GDM1 (cell line): ENCODE data around the gene ALDH1A1.
"Not testable (repeated sequence)": the region's sequence is repeated elsewhere in the genome, so short reads cannot be mapped to it uniquely, and the experiment has no call there.

ENCODE experiments used
- DNase-seq: peaks from one replicate; lab custom pipeline; 2025; lab: John Stamatoyannopoulos, UW

The ALDH1A1 gene

DNA sequence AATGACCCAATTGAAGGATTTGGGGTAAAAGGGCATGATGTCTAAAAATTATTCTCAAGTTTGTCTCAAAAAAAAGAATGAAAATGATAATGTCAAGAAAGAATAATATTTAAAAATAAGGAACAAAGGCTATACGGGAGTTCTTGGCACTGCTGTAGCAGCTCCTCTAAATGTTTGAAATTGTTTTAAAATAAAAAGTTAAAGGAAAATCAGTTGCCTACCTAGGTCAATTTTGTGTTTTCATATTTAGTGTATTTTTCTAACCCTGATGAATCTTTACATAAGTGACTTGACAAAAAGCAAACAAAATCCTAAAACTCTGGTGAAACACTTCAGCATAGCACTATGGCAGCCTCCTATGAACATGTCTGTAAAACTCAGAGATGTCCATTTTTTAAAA is 56.4 kb downstream of the ALDH1A1 start:
- no peak for DNase-seq

DNA sequence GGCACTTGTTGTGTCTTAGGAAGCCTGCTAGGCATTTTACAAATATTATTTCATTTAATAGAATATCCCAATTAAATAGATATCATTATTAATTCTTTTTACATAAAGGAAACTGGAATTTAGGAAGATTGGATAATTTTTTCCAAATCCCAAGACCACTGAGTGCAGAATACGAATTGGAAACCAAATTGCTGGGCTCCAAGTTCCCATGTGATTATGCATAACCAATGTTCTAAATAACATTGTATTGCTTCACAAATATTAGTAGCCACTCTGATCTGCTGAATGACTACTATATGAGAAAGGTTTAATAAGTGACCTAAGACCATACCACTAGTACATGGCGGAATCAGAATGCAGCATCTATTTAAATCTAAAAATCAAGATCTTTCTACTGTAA is 57.7 kb downstream of the ALDH1A1 start:
- no peak for DNase-seq

DNA sequence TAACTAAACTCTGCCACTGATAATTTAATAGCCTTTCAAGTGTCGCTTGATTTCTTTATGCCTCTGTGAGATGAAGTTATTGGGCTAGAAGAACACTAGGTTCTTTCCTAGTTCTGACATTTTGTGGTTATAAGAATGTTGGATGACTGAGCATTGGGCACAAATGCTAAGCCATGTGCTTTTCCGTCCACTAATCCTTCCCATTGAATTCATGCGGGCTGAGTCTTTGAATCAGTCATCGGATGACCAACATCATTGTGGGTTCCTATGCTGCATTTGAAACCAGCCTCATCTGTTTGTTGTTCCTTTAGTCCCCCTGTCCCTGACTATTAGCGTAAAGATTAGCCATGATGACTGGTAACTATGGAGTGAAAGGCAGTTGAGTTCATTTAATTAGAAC is 58.5 kb downstream of the ALDH1A1 start:
- no peak for DNase-seq

DNA sequence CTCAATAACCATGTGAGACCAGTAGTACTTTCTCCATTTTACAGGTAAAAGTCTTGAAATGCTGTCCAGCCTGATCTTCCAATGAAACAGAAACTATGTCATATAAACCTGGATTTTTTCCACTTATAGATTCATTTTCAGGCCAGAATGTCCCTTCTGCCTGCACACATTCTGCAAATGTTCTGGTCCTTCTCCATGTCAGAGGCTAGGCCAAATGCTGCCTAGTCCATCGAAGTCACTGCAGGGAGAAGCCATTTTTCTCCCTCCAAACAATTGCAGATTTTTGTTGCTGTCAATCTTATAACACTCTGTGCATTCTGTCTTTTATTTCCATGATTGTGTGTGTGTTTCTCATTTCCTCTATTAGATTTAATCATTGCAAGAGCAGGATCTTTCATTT is 59.4 kb downstream of the ALDH1A1 start:
- DNase-seq, result no peak

DNA sequence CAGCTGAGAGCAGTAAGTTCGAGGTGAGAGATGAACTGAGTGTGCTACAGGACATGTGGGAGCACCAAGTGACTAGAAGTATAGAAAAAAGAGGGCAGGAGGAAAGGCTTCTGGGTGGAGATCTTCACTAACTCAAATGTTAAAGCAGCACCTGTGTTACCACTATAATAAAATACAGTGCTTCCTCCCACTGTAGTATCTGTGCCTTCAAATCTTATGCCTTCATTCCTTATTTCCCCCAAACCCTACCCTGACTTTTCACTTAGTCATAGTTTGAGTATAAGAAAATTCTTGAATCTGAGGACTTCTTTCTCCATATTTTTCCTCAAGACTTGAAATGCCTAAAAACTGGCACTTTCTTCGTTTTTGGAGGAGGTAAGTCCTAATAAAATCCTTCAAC is 61.8 kb downstream of the ALDH1A1 start:
- DNase-seq, result no peak

- no peak for DNase-seq
Observed at GRCh38 chr9:72888943-72889342, 63.9 kb downstream of the ALDH1A1 start.

DNA sequence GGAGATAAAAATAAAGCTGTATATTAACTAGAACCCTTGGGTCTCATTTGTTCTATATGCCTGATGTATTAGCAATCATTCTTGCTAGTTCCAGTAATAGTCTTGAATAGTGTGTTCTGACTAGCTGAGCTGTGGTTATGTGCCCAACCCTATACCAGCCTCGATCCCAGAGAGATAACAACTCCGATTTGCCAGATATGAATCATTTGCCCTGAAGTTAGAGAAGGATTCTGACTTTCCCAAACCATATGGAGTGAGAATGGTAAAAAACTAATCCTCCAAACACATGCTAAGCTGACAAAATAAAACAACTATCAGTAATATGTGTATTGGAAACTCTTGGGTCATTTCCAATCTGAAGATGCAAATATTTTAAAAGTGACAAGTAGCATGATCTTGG is 64.8 kb downstream of the ALDH1A1 start:
- DNase-seq, result no peak

- DNase-seq, result no peak
Observed at GRCh38 chr9:72886386-72886785, 66.5 kb downstream of the ALDH1A1 start.

GRCh38 chr9:72884508-72884907 is 68.3 kb downstream of the ALDH1A1 start:
- DNase-seq, result no peak

DNA sequence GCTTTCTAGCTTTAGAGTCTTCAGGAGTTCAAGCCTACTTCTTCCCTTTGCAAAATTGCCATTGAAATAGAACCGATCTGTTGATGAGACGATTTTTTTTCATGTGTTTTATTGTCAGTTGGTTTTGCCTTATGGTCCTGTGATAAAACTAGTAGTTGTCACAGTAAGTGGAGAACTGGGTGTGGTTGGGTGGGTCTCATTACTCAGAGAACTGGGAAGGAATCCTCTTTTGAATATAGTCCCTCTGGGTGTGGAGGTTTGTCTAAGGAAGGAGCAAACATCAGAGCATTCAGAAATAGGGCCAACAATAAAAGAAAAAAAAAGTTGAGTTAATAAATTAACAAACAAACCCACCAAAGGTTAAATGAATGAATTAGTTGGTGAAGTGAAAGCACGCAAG is 69.0 kb downstream of the ALDH1A1 start:
- DNase-seq, result no peak

DNA sequence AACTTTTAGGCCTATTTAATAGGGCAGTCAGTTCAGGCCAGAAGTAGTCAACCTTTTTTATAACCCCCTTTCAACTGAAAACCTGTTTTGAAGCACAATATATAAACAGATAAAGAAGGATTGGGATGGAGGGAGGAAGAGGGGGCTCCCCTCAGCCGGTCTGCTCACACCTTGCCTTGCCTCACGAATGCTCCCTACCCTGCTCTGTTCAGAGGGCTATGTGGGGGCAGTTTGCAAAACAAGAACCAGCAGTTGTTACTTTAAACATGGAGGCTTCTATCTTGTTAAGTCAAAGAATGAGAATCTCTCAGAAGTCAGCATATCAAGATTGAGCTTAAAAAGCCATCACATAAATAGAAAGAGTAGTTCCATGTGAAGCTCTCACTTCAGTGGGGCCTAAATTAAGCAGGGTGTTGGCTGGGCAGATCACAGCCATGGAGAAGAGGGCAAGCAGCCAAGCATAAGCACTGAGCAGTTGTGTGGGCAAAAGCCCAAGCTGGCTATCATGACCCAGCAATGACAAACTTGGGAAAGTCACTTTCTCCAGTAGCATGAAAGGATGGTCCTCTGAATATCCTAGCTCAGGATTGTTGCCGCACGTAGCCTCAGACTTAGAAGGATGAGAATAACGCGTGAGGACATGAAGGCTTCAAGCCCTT is 70.6 kb downstream of the ALDH1A1 start:
- DNase-seq, result no peak

DNA sequence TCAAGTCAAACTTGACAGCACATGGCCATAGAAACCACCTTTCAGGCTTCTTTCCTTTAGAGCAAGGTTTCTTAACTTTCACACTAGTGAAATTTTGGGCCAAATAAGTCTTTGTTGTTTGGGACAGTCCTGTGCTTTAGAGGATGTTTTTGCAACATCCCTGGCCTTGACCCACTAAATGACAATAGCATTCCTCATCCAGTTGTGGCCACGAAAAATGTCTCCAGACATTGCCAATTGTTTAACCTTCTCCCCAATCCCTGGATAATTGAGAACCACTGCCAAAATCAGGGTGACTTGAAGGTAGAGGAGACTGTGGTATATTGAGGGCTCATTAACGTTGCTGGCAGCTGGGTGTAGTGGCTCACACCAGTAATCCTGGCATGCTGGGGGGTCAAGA is 72.0 kb downstream of the ALDH1A1 start:
- no peak for DNase-seq

- DNase-seq, result no peak
Observed at GRCh38 chr9:72875221-72875620, 77.6 kb downstream of the ALDH1A1 start.

DNA sequence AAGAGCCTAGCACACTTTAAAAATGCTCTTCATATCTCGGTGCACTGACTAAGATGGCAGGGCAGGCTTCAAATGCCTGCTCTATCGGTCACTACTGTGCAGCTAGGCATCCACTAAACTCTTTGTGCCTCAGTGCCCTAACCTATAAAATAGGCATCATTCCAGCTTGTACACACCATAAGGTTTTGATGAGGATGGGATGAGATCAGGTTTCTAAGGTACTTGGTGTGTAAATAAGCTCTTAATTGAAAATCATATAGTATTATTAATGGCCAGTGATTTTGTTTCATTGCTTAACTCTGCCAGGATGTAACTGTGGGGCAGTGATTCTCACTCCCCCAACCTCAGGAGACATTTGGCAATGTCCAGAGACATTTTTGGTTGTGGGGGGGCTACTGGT is 78.5 kb downstream of the ALDH1A1 start:
- DNase-seq, result no peak

- DNase-seq, result no peak
Observed at GRCh38 chr9:72873456-72873855, 79.4 kb downstream of the ALDH1A1 start.

DNA sequence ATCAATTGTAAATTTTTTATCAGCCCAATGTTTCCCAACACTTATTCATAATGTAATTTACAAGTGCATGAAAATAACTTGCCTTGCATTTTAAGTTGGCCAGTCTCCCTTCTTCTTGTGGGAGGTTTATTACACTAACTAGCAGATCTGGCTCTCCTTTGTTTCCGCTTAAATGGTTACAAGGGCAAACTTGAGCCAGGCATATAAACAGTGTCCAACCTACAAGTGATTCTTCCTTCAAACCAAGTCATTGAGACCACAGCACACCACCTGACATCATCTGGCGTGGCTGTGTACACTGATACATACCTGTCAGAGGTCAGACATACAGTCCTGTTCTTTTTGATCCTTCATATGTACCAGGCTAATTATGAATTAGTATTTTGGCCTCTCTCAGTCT is 80.1 kb downstream of the ALDH1A1 start:
- DNase-seq, result no peak

DNA sequence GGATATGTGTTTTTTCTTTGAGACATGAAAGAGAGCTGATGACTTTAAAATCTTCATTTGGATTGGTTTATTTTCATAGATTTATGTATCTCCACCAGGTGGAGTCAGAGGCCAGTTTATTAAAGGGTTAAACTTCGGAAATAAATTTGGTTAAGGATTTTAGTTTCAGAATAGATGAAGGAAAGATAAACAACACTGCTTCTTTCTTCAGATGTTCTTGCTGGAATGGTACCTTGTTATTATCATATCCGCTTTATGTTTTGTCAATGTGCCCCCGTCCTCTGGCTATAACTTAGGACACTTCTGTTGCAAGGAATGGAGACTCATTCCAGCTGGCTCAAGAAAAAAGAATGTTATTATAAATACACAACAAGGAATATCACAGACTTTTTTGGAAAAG is 81.2 kb downstream of the ALDH1A1 start:
- DNase-seq, result no peak

DNA sequence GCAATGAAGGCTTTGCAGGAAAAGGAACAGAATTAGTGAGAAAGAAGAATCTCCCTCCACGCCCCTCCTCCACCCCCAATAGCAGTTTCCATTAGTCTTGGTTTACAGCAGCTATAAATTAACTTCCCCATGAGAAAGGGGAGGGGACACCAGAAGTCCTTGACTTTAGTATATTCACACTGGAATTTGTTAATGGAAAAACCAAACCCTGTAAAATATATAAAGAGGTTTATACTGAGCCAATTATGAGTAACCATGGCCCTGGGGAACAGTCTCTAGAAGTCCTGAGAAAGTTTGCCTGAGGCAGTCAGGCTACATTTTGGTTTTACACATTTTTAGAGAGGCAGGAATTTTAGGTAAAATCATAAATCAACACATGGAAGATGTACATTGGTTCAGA is 88.5 kb downstream of the ALDH1A1 start:
- DNase-seq, result no peak

- no peak for DNase-seq
Observed at GRCh38 chr9:72863456-72864094, 89.3 kb downstream of the ALDH1A1 start.

DNA sequence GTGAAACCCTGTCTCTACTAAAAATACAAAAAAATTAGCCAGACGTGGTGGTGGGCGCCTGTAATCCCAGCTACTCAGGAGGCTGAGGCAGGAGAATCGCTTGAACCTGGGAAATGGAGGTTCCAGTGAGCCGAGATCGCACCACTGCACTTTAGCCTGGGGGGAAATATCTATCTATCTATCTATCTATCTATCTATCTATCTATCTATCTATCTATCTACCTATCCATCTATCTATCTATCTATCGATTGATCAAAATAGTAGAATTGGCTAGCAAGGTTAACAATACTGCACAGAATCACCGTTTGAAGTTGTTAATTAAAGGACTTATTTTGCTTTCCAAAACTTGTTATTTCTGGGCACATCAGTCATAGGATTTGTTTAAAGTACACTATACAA is 90.1 kb downstream of the ALDH1A1 start:
- DNase-seq, result not testable (repeated sequence)

DNA sequence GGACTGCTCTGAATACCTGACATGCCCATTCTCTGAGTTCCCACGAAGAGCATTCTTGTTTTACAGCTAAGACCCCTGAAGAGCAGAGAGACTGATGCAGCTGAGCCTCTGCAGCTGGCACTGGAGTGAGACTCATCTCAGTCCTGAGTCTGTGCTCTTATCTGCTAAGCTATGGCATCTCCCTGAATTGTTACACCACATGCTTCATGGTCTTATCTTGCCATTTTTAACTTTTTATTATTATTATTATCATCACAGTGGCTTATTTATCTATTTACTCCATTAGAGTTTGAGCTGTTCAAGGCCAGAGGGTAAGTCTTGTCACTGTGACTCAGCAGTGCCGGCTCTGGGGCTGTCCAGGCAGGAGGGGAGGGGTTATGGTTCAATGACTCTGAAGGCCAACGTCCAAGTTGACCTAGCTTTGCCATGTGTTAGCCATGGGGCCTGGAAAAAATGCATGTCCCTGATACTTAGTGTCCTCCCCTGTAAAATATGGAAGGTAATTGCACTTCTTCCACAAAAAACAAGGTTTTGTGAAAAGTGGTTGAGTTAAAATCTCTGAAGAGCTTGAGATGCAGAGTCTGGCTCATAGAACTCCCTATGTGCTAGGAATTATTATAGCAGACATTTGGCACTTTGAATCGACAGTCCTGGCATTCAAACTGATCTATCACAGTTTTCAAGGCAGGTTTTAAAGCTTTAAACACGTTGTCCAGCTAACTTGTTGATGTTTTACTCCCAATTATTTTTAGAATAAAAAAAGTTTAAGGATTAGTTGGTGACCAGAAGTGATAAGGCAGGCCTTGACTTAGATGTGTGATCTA is 94.6 kb downstream of the ALDH1A1 start:
- DNase-seq, result no peak

DNA sequence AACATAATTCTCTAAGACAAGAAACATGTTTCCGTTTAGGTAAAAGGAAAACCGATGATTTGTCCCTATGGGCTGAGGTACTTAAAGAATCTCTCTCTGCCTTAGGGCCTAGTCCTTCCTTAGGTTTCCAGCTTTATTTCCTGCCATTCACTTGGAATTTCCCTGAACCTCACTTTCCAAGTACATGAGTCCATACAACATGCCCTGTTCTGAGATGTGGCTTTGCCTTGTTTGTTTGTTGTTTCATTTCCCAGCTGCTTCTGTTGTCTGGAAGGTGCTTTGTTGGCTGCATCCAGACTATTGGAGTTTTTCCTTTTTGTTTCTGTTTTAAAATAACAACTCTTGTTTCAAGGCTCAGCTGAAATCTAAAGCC is 95.2 kb downstream of the ALDH1A1 start:
- DNase-seq, result no peak

DNA sequence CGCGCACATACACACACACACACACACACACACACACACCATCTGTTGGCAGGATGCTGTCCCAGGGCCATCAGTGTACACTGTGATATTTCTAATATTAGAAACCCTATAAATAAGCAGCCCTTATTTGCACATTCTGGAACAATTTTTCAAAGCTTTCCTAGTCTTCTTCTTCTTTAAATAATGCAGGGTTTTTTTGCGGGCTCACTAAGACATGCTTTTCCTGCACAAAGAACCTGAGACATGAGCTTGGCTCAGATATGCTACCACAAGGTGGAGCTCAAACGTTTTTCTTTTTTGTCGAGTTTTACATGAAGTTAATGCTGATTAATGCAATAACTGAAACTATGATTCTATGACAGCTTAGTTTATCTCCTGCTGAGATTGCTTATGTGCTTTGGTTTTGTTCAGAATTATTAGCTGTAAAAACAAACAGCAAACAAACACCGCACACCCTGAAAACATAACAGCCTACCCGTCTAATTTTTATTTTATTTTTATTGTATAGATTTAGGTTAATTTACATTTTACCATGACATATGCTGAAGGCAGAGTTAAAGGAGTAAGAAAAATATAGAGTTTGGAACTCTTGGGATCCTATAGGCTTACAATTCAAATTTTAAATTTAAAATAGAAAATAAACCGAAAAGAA is 95.8 kb downstream of the ALDH1A1 start:
- peak; percentile 20 for DNase-seq
